HFFc6 (cell line): ENCODE data around the gene FLNC. TPM values are rescaled to one million over a fixed set of nuclear protein-coding genes. Genes with fewer than 3 reads are reported as not detected.

ENCODE experiments used
- DNase-seq: peaks from one replicate; pipeline ENCODE4 v3.0.0-alpha.2; 2018
- H3K27ac Mint-ChIP-seq: 2 replicates; pipeline ENCODE4 v1.8.0; 2020; ENCODE audit warnings: mild to moderate bottlenecking, mixed read lengths
- H3K27me3 Mint-ChIP-seq: 2 replicates; pipeline ENCODE4 v1.8.0; 2021; ENCODE audit warnings: mild to moderate bottlenecking, moderate library complexity, mixed read lengths; ENCODE audit not compliant: insufficient read depth
- H3K36me3 Mint-ChIP-seq: 2 replicates; pipeline ENCODE4 v1.8.0; 2021; ENCODE audit warnings: low read depth, mixed read lengths
- H3K4me1 Mint-ChIP-seq: 2 replicates; pipeline ENCODE4 v1.8.0; 2020; ENCODE audit warnings: low read depth, mixed read lengths
- H3K4me3 Mint-ChIP-seq: 2 replicates; pipeline ENCODE4 v1.8.0; 2020; ENCODE audit warnings: mild to moderate bottlenecking, moderate library complexity, mixed read lengths
- H3K9me3 Mint-ChIP-seq: 2 replicates; pipeline ENCODE4 v1.8.0; 2020; ENCODE audit warnings: mild to moderate bottlenecking, mixed read lengths
- total RNA-seq, 6 experiments: library from RNA; stranded (reverse); fragmentation: NEBNext Ultra II Directional; extraction: Animal tissue kit (Norgen Biotek cat#: 25700); gene quantifications; 2 replicates in 1 of 6; 3 replicates in 5 of 6; pipeline ENCODE4 v1.2.3, GENCODE V29; 2021
- TF ChIP-seq, protein P1 (sequence below): fragments of 200-600 bp; sonication (generic); IDR thresholded peaks from 2 replicates; pipeline ENCODE4 v1.5.0; 2021; ENCODE audit warnings: antibody characterized with exemption, mild to moderate bottlenecking

FLNC gene
- total RNA-seq, 6 experiments from 2014 or later, result 492 to 540 (median 512) TPM

- H3K27me3 Mint-ChIP-seq, result peaks cover 27% of the 10 kb centered on the region
- H3K9me3 Mint-ChIP-seq, result no peaks in the 10 kb centered on the region
- TF ChIP-seq, protein P1, sequence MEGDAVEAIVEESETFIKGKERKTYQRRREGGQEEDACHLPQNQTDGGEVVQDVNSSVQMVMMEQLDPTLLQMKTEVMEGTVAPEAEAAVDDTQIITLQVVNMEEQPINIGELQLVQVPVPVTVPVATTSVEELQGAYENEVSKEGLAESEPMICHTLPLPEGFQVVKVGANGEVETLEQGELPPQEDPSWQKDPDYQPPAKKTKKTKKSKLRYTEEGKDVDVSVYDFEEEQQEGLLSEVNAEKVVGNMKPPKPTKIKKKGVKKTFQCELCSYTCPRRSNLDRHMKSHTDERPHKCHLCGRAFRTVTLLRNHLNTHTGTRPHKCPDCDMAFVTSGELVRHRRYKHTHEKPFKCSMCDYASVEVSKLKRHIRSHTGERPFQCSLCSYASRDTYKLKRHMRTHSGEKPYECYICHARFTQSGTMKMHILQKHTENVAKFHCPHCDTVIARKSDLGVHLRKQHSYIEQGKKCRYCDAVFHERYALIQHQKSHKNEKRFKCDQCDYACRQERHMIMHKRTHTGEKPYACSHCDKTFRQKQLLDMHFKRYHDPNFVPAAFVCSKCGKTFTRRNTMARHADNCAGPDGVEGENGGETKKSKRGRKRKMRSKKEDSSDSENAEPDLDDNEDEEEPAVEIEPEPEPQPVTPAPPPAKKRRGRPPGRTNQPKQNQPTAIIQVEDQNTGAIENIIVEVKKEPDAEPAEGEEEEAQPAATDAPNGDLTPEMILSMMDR, result no peak
- DNase-seq, result no peak
- no peak overlapping the region; the same call in 1 of the 2 replicates for H3K4me3 Mint-ChIP-seq
- H3K36me3 Mint-ChIP-seq, result no peaks in the 10 kb centered on the region
- no peak overlapping the region for H3K27ac Mint-ChIP-seq
- no peaks in the 10 kb centered on the region for H3K4me1 Mint-ChIP-seq
Measured at GRCh38 chr7:128876978-128877755, 47.0 kb downstream of the FLNC start.

- H3K27ac Mint-ChIP-seq, result no peak overlapping the region
- TF ChIP-seq, protein P1, result no peak
- no peaks in the 10 kb centered on the region for H3K36me3 Mint-ChIP-seq
- H3K4me3 Mint-ChIP-seq, result no peak overlapping the region
- DNase-seq, result no peak
- H3K9me3 Mint-ChIP-seq, result no peaks in the 10 kb centered on the region
- no peaks in the 10 kb centered on the region for H3K4me1 Mint-ChIP-seq
- peaks cover 24% of the 10 kb centered on the region; the same call in 1 of the 2 replicates for H3K27me3 Mint-ChIP-seq
Measured at GRCh38 chr7:128877756-128878120, 47.5 kb downstream of the FLNC start.

- TF ChIP-seq, protein P1, result no peak
- H3K27ac Mint-ChIP-seq, result no peak overlapping the region
- H3K9me3 Mint-ChIP-seq, result no peaks in the 10 kb centered on the region
- H3K4me3 Mint-ChIP-seq, result no peak overlapping the region; the same call in 1 of the 2 replicates
- no peaks in the 10 kb centered on the region for H3K4me1 Mint-ChIP-seq
- DNase-seq, result no peak
- peaks cover 23% of the 10 kb centered on the region; the same call in 1 of the 2 replicates for H3K27me3 Mint-ChIP-seq
- H3K36me3 Mint-ChIP-seq, result no peaks in the 10 kb centered on the region
Measured at GRCh38 chr7:128878226-128879105, 48.3 kb downstream of the FLNC start.

DNA sequence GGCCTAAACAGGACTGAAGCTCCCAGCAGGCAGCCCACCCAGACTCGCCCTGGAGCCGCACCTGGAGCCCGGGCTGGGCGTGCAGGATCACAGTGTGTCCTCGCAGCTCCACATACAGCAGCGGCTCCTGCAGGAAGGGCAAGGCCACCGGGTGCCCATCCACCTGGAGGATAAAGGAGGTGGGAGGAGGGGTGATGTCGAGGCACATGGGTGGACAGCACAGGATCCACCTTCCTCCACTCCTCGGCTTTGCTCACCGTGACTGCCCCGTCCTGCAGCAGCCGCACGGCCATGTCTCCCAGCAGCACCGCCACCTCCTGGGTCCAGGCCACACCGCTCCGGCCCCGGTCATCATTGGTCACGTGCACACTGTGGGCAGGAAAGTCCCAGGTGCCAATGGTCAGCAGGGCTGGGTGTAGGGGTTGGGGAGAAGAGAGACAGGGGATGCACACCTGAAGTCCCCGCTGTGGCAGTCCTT, 49.3 kb downstream of the FLNC start:
- no peaks in the 10 kb centered on the region for H3K4me1 Mint-ChIP-seq
- H3K9me3 Mint-ChIP-seq, result no peaks in the 10 kb centered on the region
- no peak overlapping the region for H3K27ac Mint-ChIP-seq
- peaks cover 19% of the 10 kb centered on the region; the same call in 1 of the 2 replicates for H3K27me3 Mint-ChIP-seq
- TF ChIP-seq, protein P1, result no peak
- DNase-seq, result no peak
- H3K36me3 Mint-ChIP-seq, result no peaks in the 10 kb centered on the region
- no peak overlapping the region for H3K4me3 Mint-ChIP-seq

DNA sequence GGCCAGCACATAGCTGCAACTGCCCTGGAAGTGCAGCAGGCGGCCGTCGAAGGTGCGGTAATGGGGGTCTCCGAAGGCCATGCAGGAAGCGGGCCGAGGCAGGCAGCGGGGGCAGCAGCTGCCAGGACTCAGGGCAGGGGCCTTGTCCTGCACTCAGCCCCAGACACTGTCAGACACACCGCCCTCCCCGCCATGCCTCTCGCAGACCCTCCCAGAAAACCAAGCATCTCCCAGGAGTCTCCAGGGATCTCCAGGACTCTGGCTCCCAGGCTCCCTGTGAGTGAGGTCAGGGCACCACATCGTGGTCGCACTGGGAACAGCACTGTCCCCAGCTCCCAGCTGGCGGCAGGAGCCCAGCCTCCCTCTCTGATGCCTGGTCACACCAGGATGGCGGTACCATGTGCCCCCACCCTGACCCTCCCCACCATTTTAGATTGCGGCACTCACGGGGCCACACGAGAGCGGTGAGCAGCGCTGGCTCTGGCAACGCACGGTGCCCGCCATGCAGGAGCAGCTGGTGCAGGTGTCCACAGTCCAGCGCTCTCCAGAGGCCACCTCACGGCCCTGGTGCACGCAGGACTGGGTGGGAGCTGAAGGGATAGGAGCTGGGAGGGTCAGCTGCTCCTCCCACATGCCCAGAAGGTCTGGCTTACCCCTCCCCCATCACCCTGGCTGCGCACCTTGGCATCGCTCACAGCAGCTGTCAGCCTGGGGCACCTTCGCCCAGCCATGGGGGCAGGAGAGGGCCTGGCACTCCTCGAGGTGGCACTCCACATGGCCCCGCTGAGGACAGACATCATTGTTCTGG, 49.9 kb downstream of the FLNC start:
- TF ChIP-seq, protein P1, result peak; percentile 77
- Mint-ChIP-seq H3K27me3 (peaks cover 16% of the 10 kb centered on the region; the same call in 1 of the 2 replicates), H3K9me3 (no peaks in the 10 kb centered on the region), H3K4me1 (no peaks in the 10 kb centered on the region), H3K27ac (no peak overlapping the region), H3K36me3 (no peaks in the 10 kb centered on the region), H3K4me3 (no peak overlapping the region)
- peak; percentile 40 for DNase-seq
